Body of pancreas (tissue), 4 donors: Measurements from ENCODE around the gene STARD3.

Experiments used
- POLR2A ChIP-seq, 3 donors: fragments of 450-650 bp; IDR thresholded peaks; one replicate each; pipeline ENCODE4 v1.6.1; 2016; ENCODE audit warnings: antibody characterized with exemption in 3 of 3, mild to moderate bottlenecking in 2 of 3
- TF ChIP-seq, protein P1 (sequence below), 7 experiments: fragments of 450-650 bp in 4 of 7; fragments of 200-600 bp in 3 of 7; sonication (generic) in 3 of 7; IDR thresholded peaks; one replicate each; pipeline ENCODE4 v1.5.1; 2016 to 2019; ENCODE audit warnings: antibody characterized with exemption in 7 of 7

DNA sequence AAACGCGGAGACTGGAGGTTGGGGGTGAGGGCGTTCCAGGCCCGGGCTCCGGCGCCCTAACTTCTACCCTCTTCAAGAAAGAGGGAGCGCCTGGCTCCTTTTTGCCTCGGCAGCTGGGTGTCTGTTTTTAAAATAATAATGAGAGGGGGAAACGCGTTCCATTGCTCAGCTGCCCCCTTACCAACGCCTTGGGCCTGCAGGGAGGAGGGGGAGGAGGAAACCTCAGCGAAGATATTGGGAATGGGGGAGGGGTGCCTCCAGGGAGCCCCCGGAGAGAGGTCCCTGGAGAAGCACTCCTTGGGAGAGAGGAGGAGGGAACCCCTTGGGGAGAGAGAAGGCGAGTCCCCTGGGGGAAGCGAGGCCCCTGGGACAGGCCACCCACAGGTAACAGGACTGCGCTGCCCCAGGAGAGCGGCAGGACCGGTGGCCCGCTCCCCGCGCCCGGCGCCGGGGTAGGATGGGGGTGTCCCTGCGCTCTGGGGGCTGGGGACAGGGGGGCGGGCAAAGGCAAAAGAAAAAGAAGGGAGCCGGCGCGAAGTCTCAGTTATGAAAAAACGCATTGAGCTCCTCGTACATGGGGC is 31.9 kb upstream of the STARD3 start:
- TF ChIP-seq, protein P1, sequence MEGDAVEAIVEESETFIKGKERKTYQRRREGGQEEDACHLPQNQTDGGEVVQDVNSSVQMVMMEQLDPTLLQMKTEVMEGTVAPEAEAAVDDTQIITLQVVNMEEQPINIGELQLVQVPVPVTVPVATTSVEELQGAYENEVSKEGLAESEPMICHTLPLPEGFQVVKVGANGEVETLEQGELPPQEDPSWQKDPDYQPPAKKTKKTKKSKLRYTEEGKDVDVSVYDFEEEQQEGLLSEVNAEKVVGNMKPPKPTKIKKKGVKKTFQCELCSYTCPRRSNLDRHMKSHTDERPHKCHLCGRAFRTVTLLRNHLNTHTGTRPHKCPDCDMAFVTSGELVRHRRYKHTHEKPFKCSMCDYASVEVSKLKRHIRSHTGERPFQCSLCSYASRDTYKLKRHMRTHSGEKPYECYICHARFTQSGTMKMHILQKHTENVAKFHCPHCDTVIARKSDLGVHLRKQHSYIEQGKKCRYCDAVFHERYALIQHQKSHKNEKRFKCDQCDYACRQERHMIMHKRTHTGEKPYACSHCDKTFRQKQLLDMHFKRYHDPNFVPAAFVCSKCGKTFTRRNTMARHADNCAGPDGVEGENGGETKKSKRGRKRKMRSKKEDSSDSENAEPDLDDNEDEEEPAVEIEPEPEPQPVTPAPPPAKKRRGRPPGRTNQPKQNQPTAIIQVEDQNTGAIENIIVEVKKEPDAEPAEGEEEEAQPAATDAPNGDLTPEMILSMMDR (IDR thresholded peaks at IDR 0.05), result no peak
- no peak for TF ChIP-seq POLR2A (IDR thresholded peaks at IDR 0.05)
